Nephron progenitor cell (in vitro differentiated cells): ENCODE measurements around the gene AMBP.

ENCODE experiments used
- DNase-seq: peaks from one replicate; pipeline ENCODE4 v3.0.0; 2021
- H3K27ac Mint-ChIP-seq: 2 replicates; pipeline ENCODE4 v1.8.0; 2021; ENCODE audit warnings: mild to moderate bottlenecking, moderate library complexity, mixed read lengths
- H3K27me3 Mint-ChIP-seq: 2 replicates; pipeline ENCODE4 v1.8.0; 2021; ENCODE audit warnings: mild to moderate bottlenecking, low read depth, mixed read lengths; ENCODE audit not compliant: poor library complexity
- H3K36me3 Mint-ChIP-seq: 2 replicates; pipeline ENCODE4 v1.8.0; 2021; ENCODE audit warnings: low read depth, mixed read lengths
- H3K4me1 Mint-ChIP-seq: 2 replicates; pipeline ENCODE4 v1.8.0; 2021; ENCODE audit warnings: mixed read lengths
- H3K4me3 Mint-ChIP-seq: 2 replicates; pipeline ENCODE4 v1.8.0; 2021; ENCODE audit warnings: mild to moderate bottlenecking, moderate library complexity, mixed read lengths
- H3K9me3 Mint-ChIP-seq: 2 replicates; pipeline ENCODE4 v1.8.0; 2021; ENCODE audit warnings: mild to moderate bottlenecking, moderate library complexity, mixed read lengths
- TF ChIP-seq, protein P1 (sequence below): fragments of 200-600 bp; sonication (generic); IDR thresholded peaks from 2 replicates; pipeline ENCODE4 v1.5.0; 2021; ENCODE audit warnings: antibody characterized with exemption

The AMBP gene

DNA sequence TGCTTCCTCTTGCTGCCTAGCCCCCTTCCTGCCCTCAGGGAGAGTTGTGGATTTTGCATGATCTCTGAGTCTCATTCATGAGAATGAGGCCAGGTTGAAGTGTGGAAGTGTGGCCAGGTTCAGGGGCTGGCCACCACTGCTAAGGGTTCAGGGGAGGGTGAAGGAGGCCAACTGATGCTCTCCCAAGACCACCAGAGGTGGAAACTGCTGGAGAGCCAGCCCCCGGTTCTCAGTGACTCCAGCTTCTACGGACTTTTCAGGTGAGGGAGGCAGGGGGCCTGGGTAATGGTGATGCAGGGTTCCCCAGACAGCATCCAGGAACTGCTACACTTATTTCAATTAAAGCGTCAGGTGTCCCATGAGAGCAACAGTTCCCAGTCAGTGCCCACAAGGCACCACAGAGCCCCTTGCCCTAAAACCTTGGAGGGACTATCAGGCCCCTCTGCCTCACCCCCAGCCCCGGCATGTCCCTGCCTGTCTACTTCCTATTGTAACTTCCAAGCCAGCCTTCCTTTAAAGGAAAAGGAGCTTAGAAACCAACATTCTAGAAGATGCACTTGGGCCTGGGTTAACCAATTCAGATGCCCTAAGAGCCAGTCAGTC is 50.1 kb downstream of the AMBP start:
- no peaks in the 10 kb centered on the region for H3K27me3 Mint-ChIP-seq
- H3K4me3 Mint-ChIP-seq: no peak overlapping the region
- H3K9me3 Mint-ChIP-seq: peaks cover 24% of the 10 kb centered on the region
- peaks cover 72% of the 10 kb centered on the region for H3K36me3 Mint-ChIP-seq
- H3K27ac Mint-ChIP-seq: no peak overlapping the region
- H3K4me1 Mint-ChIP-seq: peaks cover 17% of the 10 kb centered on the region
- no peak for DNase-seq
- TF ChIP-seq, protein P1, sequence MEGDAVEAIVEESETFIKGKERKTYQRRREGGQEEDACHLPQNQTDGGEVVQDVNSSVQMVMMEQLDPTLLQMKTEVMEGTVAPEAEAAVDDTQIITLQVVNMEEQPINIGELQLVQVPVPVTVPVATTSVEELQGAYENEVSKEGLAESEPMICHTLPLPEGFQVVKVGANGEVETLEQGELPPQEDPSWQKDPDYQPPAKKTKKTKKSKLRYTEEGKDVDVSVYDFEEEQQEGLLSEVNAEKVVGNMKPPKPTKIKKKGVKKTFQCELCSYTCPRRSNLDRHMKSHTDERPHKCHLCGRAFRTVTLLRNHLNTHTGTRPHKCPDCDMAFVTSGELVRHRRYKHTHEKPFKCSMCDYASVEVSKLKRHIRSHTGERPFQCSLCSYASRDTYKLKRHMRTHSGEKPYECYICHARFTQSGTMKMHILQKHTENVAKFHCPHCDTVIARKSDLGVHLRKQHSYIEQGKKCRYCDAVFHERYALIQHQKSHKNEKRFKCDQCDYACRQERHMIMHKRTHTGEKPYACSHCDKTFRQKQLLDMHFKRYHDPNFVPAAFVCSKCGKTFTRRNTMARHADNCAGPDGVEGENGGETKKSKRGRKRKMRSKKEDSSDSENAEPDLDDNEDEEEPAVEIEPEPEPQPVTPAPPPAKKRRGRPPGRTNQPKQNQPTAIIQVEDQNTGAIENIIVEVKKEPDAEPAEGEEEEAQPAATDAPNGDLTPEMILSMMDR: no peak

DNA sequence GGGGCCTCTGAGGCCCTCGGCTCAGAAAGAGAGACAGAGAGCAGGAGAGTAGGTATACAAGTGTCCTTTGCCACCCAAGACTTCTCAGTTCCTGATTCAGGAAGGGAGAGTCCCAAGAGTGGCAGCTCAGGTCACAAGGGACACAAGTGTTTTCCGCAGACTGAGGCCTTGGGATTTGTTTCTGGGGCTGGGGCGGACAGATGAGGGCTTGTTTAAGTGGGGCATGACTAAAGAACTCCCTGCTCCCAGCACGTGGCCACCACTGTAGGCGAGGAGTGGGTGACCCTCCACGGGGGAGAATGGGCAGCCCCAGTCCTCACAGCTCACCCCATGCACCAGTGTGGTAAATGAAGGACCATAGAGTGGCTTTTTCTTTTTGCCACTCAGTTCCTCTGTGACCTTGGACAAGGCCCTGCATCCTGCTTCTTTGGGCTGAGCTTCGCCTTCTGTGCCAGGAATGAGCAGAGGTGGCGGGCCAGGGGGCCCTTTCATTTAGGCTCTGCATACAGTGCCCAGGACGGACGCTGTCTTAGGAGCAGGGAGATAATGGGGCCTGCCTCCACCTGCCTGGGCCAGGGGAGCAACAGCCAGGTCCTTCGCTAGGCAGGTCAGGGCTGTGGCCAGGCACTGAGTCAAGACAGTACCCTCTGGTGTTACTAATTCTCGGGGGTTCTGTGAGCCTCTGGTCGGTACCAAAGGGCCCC is 50.8 kb downstream of the AMBP start:
- Mint-ChIP-seq H3K27me3 (no peaks in the 10 kb centered on the region), H3K4me3 (peak overlapping the region; percentile 27), H3K4me1 (peaks cover 17% of the 10 kb centered on the region), H3K9me3 (peaks cover 31% of the 10 kb centered on the region), H3K27ac (peak overlapping the region; percentile 92), H3K36me3 (peaks cover 73% of the 10 kb centered on the region)
- TF ChIP-seq, protein P1: no peak
- DNase-seq: no peak

DNA sequence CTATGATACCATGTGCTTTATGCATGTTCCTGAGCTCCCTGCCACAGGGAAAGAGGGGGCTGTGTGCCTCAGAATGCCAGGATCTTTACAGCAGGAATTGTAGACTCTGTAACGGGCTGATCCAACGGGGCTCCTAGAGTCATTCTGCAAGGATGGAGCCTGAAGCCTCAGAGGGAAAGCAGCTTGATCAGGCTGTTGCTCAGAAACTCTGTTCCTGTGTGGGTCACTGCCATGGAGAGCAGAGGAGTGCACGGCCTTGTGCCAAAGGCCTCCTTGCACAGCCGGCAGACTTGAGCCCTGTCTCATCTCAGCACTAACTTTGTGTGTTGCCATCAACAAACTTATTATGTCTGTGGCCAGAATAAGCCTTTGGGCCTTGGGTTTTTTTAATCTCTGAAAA is 51.8 kb downstream of the AMBP start:
- no peak for DNase-seq
- H3K27me3 Mint-ChIP-seq: no peaks in the 10 kb centered on the region
- peaks cover 40% of the 10 kb centered on the region for H3K9me3 Mint-ChIP-seq
- TF ChIP-seq, protein P1: no peak
- peak overlapping the region; percentile 52 for H3K27ac Mint-ChIP-seq
- peaks cover 82% of the 10 kb centered on the region for H3K36me3 Mint-ChIP-seq
- H3K4me1 Mint-ChIP-seq: peaks cover 17% of the 10 kb centered on the region
- H3K4me3 Mint-ChIP-seq: no peak overlapping the region

- Mint-ChIP-seq H3K27me3 (no peaks in the 10 kb centered on the region), H3K4me1 (peaks cover 17% of the 10 kb centered on the region), H3K27ac (peak overlapping the region; percentile 52), H3K36me3 (peaks cover 86% of the 10 kb centered on the region), H3K9me3 (peaks cover 43% of the 10 kb centered on the region), H3K4me3 (no peak overlapping the region)
- no peak for DNase-seq
- TF ChIP-seq, protein P1: no peak
Observed at GRCh38 chr9:114025760-114026159, 52.3 kb downstream of the AMBP start.

DNA sequence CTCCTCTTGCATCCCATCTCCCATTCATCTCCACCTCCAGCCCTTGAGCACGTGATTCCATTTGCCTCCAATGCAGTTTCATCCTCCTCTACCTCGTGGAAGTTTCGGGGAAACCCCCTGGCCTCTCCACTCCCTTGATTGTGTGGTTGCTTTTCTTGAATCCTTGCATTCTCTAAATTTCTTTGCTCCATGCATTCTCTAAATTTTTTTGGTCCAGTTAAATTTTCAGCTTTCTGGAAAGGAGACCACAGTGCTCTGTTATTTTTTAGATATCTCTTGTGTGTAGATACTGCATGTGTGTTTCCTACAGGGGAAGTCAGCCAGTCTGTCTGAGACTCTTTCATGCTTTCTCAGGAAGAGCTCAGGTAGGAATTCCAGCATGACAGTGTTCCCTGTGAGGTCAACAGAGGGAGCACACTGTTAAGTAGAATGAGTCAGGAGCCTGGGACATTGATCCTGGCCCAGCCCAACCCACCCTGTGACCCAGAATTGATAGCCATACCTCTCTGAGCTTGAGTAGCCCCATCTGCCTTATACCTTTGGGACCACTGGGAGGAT is 52.8 kb downstream of the AMBP start:
- TF ChIP-seq, protein P1: no peak
- no peak overlapping the region for H3K4me3 Mint-ChIP-seq
- peak overlapping the region; percentile 36 for H3K27ac Mint-ChIP-seq
- peaks cover 86% of the 10 kb centered on the region for H3K36me3 Mint-ChIP-seq
- no peak for DNase-seq
- peaks cover 17% of the 10 kb centered on the region for H3K4me1 Mint-ChIP-seq
- H3K27me3 Mint-ChIP-seq: no peaks in the 10 kb centered on the region
- peaks cover 47% of the 10 kb centered on the region for H3K9me3 Mint-ChIP-seq
